ENCODE results near the gene TMEM252.

TMEM252 gene

DNA sequence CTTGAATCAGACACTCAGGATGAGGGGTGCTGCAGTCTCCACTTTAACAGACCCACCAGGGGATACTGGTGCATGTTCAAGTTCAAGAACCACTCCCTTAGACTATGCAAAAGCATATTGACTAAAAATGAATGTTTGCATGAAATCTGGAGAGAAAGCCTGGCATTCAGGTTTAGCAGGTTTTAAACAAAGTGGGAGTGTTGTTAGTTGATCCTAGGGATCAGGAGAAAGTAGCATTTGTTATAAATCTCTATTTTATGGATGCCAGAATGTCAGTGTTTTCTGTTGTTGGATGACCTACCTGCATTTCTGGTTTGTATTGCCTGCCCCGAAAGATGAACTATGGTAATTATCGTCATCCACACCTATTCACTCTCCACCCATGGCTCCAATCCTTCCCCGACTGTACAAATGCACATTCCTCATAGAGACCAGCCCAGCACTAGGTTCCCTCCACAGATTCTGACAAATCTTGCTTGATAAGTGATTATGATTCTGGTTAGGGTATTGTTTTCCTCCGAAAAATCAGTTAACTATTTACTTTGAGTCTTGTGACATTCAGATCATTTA, 17.2 kb downstream of the TMEM252 start:
- DNase-seq (ENCODE audit: low read depth), result no peak
- no peak overlapping the region for H3K4me3 ChIP-seq (ENCODE audit: low read depth, low read length)
- TF ChIP-seq, protein P1, sequence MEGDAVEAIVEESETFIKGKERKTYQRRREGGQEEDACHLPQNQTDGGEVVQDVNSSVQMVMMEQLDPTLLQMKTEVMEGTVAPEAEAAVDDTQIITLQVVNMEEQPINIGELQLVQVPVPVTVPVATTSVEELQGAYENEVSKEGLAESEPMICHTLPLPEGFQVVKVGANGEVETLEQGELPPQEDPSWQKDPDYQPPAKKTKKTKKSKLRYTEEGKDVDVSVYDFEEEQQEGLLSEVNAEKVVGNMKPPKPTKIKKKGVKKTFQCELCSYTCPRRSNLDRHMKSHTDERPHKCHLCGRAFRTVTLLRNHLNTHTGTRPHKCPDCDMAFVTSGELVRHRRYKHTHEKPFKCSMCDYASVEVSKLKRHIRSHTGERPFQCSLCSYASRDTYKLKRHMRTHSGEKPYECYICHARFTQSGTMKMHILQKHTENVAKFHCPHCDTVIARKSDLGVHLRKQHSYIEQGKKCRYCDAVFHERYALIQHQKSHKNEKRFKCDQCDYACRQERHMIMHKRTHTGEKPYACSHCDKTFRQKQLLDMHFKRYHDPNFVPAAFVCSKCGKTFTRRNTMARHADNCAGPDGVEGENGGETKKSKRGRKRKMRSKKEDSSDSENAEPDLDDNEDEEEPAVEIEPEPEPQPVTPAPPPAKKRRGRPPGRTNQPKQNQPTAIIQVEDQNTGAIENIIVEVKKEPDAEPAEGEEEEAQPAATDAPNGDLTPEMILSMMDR (IDR thresholded peaks at IDR 0.05; ENCODE audit: low read depth, low read length, missing control alignments), result no peak

DNA sequence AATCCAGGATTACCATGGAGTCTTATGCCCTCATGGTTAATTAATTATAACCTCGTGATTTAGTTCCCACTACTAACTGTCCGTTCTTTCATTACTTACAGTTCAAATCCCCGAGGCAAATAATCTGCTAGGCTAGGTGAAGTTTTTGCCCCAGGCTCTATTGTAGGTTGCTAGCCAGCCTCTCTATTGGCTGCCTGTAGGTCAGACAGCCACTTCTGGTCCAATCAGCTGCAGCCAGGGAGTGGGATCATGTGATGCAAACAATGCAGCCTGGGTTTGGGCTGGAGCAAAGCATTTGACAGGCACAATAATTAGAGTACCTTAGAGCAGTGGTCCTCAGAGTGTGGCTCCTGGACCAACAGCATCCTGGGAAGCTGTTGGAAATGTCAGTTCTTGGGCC, 17.7 kb downstream of the TMEM252 start:
- DNase-seq (ENCODE audit: low read depth), result no peak
- TF ChIP-seq, protein P1 (IDR thresholded peaks at IDR 0.05; ENCODE audit: low read depth, low read length, missing control alignments), result no peak
- H3K4me3 ChIP-seq (ENCODE audit: low read depth, low read length), result no peak overlapping the region

DNA sequence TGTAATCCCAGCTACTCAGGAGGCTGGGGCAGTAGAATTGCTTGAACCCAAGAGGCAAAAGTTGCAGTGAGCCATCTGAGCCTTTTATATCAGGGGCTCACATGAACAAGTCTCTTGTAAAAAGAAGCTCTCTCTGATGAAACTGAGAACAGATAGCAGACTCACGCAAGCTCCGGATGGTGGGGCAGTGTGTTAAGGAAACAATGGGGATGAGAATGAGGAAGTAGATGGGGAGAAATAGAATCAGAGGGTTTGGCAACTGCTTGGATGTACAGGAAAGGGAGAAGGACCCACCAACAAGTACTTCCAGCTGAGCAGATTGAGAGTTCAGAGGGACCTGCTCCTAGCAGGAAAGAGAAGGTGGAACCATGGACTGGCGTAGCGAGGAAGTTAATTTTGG, 18.6 kb downstream of the TMEM252 start:
- DNase-seq (ENCODE audit: low read depth), result no peak
- TF ChIP-seq, protein P1 (IDR thresholded peaks at IDR 0.05; ENCODE audit: low read depth, low read length, missing control alignments), result no peak

DNA sequence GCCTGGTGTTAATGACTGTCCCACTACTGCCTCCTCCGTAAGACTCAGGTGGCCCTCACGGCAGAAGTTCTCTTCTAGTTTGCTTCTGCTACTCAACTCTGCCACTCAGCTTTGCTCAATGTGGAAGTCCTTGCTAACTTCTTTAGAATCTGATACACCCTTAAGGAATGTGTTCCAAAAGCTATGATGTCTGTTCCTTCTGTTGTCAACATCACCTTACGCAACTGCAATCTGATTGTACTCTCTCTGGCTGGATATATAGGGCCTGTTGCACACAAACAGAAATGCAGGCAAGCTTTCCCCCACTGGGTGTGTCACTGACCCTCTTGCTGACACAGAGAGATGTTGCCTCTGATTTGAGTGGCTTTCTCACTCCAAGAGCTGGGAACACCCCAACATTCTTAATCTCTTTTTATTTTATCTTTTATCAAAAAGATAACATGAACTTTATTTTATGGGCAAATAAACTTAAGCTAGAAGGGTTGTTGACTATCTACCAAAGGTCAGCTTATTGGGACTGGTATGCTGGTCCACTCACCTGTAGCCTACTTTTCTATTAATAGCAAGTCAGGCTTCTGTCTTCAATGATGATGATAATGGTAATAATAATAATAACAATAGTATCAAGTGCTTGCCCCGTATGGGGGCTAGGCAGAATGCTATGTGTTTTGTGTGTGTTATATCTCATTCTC, 25.2 kb downstream of the TMEM252 start:
- H3K4me3 ChIP-seq (ENCODE audit: low read depth, low read length), result no peak overlapping the region
- DNase-seq (ENCODE audit: low read depth), result no peak

More for the DNA sequence above, 18.6 kb downstream of the TMEM252 start:
- H3K4me3 ChIP-seq (ENCODE audit: low read depth, low read length), result no peak overlapping the region

DNA sequence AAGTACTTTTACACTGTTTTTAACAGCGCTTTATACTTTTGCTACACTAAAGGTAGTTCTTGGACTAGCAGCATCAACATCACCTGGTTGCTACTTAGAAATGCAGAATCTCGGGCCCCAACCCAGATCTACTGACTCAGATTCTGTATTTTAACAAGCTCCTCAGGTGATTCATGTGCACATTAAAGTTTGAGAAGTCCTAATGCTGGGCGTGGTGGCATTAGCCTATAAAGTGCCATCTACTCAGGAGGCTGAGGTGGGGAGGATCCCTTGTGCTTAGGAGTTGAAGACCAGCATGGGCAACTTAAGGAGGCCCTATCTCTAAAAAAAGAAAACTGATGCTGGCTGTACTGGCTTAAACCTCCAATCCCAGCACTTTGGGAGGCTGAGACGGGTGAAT, 26.7 kb downstream of the TMEM252 start:
- DNase-seq (ENCODE audit: low read depth), result no peak

More for the DNA sequence above, 25.2 kb downstream of the TMEM252 start:
- TF ChIP-seq, protein P1 (IDR thresholded peaks at IDR 0.05; ENCODE audit: low read depth, low read length, missing control alignments), result no peak

DNA sequence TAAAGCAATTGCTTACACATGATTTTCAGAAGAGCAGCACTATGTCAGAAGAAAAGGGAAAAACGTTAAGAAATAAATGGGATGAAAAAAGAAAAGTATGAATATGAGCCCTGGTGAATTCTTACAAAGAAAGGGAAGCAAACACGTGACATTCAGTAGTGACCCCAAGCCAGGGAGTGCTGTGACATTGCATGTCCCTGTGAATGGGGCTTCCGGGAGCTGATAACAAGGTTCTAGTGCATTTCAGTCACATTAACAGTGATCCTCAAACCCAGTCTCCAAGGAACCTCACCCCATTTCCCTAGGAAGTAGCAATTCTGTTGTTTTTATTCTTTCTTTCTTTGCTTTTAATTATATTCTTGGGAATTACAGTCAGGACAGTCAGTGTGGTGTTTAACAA, 27.3 kb downstream of the TMEM252 start:
- DNase-seq (ENCODE audit: low read depth), result no peak
- TF ChIP-seq, protein P1 (IDR thresholded peaks at IDR 0.05; ENCODE audit: low read depth, low read length, missing control alignments), result no peak
- H3K4me3 ChIP-seq (ENCODE audit: low read depth, low read length), result no peak overlapping the region

More for the DNA sequence above, 26.7 kb downstream of the TMEM252 start:
- TF ChIP-seq, protein P1 (IDR thresholded peaks at IDR 0.05; ENCODE audit: low read depth, low read length, missing control alignments), result no peak
- H3K4me3 ChIP-seq (ENCODE audit: low read depth, low read length), result no peak overlapping the region

DNA sequence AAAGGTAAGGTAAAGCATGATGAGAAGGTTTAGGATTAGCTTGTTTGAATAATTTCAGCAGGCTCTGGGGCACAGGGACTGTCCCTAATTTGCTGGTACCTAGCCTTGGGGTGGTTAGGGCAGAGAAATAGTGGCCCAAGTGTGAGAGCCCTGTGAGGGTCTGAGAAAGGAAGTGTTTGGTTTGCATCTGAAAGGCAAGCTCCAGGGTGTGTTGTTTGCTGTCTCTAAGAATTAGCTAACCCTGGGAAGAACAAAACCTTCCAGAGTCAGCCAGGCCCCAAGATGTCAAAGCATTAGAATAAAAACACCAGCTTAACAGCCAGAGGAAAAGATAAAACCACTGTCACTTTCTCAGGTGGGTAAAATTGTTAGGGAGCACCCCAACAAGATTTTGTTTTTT, 31.0 kb downstream of the TMEM252 start:
- TF ChIP-seq, protein P1 (IDR thresholded peaks at IDR 0.05; ENCODE audit: low read depth, low read length, missing control alignments), result no peak
- no peak overlapping the region for H3K4me3 ChIP-seq (ENCODE audit: low read depth, low read length)
- no peak for DNase-seq (ENCODE audit: low read depth)
